GM19438 (cell line): ENCODE data around the gene RBPJ.

Source experiments
- ATAC-seq: cut with Tn5 transposase; IDR thresholded peaks from one replicate; pipeline ENCODE4 v1.9.1; 2021; ENCODE audit warnings: low read depth; ENCODE audit not compliant: unreplicated experiment

The RBPJ gene

GRCh38 chr4:26478330-26478729 lies 157.5 kb downstream of the RBPJ start:
- no peak for ATAC-seq

DNA sequence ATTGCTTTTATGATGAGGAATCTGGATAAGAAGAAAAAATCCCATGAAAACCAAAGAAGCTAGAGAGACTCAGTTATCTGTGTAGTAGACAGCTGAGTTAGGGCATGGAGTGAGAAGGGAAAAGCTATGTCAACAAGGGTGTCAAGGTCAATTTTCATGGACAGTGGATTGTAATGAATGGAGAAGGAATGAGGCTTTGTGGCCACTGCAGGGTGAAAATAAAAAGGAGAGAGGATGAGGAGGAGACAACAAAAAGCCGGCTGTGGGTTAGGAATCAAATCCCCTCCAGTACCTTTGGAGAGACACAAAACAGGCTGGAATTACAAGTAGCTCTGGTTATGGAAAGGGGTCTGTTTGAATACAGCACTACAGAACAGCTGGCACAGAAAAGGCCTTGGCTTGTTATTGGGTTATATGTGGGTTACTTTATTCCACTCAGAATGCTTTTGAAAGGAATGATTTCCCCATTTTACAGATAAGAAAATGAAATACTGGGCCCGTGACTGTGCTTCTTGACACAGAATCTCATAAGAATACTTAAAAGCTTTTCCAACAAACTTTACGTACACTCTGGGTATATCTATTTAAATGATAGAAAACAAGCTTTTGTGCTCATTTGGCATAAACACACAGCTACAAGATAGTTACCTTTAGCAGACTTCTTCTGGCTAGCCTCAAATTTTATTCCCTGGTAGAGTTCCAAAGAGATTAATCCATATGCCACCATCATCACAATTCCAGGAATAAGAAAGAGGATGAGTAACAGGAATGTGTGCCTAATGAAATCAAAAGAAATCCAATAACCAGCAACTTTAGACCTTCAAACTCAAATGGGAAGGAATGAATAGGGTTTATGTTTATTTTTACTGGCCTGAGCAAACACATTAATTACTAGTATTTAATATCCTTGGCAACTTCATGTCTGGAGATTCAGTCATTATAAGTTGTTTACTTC lies 162.0 kb downstream of the RBPJ start:
- no peak for ATAC-seq

DNA sequence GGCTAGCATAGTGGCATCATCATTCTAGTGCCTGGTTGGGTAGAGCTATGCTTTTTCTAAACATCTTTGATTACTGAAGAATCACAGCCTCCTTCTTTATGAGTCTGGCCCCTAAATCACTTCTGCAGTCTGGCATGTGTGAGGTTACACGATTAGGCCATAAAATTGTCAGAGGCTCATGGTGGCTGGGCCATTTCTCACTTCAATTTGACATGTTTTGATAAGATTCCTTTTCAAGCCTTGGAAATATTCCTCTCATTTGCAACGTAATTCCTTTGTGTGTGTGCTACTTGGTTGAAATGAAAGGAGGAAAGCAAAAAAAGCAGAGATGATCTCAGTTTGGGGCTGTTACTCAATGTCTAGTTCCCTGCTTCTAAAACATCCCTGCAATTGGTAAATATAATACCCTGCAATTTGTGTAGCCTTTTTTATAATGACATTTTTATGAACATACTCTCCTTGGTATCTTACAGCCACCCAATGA lies 163.3 kb downstream of the RBPJ start:
- no peak for ATAC-seq

- no peak for ATAC-seq
These were observed 163.7 kb downstream of the RBPJ start for GRCh38 chr4:26484516-26484915.
